ENCODE data around the gene FAM72B. TPM values are rescaled to one million over a fixed set of nuclear protein-coding genes. Genes with fewer than 3 reads are reported as not detected.
"Not testable (repeated sequence)": the region's sequence is repeated elsewhere in the genome, so short reads cannot be mapped to it uniquely, and the experiment has no call there.

FAM72B gene
- polyA plus RNA-seq (2012; ENCODE audit: low read depth, missing spikeins) = 6.7 TPM

DNA sequence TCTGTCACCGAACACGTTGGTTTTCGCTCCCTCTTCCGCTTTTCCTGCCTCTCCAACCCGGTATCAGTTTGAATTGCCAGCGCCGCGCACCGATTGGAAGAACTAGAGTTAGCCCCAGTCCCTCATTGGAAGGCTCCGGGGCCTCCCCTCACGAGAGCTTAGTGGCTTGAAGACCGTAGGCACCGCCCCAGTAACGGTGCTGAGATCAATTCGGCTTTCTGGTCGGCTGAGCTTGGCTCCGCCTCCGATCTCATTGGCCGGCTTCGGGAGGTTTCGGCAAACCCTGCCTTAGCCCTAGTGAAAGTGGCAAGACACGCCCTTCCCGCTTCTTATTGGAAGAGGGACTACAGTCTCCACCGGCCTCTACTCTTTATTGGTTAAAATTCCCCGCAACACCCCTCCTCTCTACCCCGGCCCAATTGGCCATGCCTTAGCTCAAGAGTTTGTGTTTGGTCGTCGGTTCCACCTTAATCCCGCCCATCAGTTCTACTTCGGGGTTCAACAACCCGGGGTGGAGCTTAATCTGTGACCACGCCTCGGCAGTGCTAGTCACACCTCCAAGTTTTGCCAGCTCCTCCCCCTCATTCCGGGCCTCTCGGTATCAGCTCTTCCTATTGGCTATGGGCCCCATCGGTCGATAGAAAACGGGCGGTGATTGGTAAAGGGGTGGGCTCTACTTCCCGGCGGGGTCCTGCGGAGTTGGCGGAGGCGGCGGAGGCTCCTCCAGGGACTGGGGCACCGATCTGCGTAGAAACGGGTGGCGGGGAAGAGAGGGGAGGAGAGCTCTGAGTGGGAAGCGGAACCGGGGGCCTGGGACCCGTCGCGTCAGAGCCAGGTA is at the start of gene FAM72B, which contains the start of gene SRGAP2C:
TSS of gene FAM72B (minus strand) at position 51 of the 838 bp plus-strand sequence. CDS start 851 bp downstream, outside the sequence.
TSS of gene SRGAP2C (plus strand) at position 686 of the 838 bp plus-strand sequence. CDS start 2,472 bp downstream, outside the sequence.
- not testable (repeated sequence) for FAIRE-seq
- peak; percentile 48 for DNase-seq (ENCODE audit: insufficient read length, low spot score)

DNA sequence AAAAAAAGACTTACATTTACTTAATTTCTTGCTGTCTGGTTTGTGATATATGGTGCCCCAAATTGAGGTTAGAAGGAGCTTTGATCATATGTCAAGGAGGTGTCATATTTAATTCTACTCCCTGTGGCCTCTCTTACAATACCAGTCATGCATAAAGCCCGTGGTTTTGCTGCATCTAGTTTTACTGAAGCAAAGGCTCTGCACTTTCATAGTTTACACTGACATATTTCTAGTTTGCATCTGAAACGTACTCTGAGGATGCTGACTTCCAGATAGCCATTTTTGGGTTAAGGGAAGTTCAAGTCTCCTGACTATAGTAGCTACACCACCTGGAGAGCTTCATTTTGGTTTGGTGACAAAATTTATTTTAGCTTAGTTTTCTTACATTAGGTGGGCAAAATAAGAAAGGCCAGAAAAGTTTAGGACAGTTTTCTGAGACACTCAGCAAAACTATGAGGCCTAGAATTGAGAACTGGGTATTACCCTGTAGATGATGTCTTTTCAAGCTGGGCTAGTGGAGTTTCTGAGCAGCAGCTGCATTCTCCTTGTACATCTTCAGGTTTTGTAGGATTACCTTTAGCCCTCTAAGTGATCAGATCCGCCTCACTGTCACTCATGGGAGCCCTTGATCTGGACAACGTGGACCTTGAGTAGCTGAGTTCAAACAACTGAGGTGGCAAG is 48.4 kb upstream of the FAM72B start:
- DNase-seq (ENCODE audit: insufficient read length, low spot score); FAIRE-seq: not testable (repeated sequence)

DNA sequence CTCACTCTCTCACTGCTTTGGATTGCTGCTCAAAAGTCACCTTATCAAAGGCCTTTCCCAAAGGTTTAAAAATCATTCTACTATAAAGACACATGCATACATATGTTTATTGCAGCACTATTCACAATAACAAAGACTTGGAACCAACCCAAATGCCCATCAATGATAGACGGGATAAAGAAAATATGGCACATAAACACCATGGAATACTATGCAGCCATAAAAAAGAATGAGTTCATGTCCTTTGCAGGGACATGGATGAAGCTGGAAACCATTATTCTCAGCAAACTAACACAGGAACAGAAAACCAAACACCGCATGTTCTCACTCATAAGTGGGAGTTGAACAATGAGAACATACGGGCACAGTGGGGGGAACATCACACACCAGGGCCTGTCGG is 46.5 kb upstream of the FAM72B start:
- FAIRE-seq; DNase-seq (ENCODE audit: insufficient read length, low spot score): not testable (repeated sequence)

DNA sequence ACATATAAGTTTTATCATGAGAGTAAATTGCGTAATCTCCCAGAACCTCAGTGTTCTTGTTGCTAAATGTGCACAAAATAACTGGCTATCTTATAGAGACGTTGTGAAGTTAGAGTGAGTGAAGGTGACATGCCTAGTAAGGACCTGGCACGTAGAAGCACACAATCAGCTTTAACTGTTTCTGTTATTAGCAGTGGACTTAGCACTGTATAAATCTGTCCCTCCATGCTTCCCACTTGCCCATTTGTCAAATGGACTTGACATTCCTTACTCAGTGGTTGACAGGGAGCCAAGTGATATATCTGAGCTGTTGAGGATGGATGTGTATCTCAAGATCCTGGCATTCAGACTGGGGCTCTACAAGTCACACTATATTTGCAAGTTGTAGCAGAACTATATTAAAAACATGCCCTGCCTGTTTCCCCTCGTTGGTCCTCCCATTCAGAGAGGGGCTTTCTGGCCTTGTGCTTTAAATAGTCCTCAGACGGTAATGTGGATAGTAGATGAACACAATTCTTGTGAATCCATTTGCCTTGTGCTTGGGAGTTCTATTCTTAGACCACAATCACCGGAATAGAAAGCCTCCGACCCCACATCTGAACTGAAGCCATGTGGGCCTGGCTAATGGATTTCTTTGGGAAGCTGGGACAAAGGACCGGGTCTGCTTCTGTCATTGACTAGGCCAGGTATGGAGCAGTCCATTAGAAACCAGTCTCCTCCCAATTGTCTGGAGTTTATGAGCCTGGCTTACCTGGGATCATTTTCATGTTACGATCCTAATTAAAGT is 43.6 kb upstream of the FAM72B start:
- FAIRE-seq = not testable (repeated sequence)

DNA sequence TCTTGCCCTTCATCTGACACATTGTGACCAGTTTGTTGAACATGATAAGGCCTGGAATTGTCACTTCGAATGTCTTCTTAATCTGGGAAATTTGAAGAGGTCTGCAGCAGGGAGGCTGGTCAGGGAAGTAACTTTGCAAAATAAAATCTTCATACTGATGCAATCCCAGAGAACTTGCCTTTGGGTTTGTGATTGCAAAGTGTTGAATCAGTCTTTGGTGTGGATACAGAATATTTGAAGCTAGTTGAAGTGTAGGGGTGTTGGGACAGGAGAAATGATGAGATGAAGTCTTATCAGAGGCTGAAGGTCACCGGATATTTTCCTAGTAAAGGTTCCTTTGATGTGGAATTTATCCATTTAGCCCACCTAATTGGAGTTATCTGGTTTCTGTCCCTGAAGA is 42.8 kb upstream of the FAM72B start:
- not testable (repeated sequence) for FAIRE-seq; DNase-seq (ENCODE audit: insufficient read length, low spot score)

More for the DNA sequence above, 43.6 kb upstream of the FAM72B start:
- not testable (repeated sequence) for DNase-seq (ENCODE audit: insufficient read length, low spot score)

DNA sequence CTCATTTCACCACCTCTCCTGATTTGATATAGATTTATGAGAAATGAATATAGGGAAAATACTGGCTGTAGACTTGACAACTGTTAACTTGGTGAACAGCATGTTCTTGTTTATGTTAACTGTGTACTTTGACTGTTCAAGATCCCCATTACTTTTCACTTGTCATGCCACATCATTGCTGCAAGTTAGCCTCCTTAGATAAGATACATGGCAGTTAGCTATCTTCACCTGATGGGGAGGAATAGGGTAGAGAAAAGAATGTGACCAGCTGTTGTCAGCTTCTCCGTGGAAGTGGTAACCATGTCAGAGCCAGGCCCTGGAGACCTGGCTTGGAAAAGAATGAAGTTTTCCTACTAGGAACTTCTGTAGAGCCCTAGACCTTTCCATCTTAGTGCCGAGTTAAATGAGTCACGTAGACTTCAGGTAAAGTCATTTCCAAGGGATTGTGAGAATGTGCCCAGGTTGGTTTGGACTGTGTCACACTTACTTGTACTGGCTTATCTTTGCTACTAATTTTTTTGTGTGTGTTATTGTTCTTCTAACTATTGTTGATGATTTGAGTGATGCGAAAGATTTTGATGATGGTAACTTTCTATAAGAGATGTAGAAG is 42.3 kb upstream of the FAM72B start:
- DNase-seq (ENCODE audit: insufficient read length, low spot score); FAIRE-seq: not testable (repeated sequence)

DNA sequence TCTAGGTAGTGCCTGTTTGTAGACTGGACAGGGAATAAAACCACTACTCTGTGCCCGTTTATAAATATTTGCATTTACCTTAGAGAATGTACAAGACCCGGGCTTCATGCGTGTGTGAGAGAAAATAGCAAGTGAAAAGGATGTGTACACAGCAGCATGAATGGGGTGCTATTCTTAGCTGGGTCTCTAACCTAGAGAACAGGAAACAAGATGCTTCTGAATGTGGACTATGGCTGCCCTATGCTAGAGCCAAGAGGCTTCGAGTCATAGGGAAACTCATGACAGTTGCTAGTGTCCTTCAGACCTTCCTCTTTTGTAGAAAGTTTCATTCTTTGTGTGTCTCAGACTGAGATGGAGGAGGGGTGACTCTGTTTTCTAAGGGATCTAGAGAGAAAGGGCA is 40.6 kb upstream of the FAM72B start:
- DNase-seq (ENCODE audit: insufficient read length, low spot score); FAIRE-seq: not testable (repeated sequence)

DNA sequence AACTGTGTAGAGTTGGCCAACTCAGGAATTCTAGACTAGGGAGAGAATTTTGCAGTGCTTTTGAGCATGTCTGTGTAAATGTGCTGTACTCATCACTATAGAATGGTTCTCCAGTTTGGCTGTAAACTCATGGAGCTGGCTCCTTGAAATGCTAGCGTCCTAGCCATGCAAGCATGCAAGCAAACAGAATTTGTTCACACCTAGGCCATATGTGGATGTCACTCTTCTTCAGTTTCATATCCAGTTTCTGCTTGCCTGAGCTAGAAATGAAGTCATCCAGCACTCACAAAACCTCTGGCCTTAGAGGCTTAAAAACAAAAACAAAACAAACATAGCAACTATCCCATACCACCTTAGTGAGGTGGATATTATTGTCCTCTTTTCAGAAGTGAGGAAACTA is 37.6 kb upstream of the FAM72B start:
- FAIRE-seq; DNase-seq (ENCODE audit: insufficient read length, low spot score): not testable (repeated sequence)

DNA sequence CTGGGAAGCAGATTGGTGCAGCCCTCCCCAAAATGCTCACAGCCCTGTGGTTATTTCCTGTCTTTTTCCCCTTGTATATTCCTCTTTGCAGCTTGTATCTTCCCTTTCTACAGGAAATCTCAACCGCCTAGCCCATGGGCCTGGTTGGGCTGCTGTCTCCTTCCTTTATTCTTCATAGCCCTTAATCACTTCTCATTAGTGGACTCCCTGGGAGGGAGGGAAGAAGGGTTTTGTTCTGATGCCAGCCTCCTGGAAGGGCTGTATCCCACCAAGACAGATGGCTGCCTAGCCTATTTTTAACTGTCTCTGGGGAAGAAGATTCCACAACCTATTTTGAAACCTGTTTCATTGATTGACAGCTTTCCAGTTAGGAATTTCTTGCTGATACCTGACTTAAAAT is 32.5 kb upstream of the FAM72B start:
- DNase-seq (ENCODE audit: insufficient read length, low spot score); FAIRE-seq: not testable (repeated sequence)

DNA sequence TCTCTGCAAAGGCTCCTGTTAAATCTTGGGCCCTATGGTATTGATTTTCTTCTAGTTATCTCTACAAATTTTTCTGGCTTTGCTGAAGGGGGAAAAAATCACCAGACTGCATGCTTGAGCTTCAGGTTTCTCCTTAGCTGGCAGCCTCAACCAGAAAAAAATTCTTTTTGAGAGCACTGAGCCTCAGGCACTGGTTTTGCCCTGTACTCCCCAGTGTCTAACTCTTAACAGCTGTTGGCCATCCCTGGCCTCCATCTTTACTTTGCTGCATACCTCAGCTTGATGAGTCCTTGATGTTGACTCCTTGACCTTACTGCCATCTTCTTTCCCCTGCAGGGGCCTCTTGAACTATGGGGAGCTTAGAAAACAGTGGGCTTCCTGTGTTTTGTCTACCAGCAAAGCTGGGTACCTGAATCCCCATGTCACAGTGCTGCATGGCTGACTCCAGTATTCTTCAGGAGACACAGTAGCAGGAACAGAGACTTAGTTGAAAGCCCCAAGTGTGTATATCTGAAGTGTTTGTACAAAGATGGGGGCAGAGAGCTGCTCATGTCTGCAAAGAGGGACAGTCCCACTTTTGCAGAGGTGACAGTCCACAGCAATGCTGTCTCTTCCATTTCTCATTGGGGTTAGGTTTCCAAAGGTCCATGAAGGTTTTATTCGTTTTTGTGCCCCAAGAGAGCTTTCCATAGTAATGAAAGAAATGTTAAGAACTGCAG is 31.7 kb upstream of the FAM72B start:
- FAIRE-seq; DNase-seq (ENCODE audit: insufficient read length, low spot score): not testable (repeated sequence)

DNA sequence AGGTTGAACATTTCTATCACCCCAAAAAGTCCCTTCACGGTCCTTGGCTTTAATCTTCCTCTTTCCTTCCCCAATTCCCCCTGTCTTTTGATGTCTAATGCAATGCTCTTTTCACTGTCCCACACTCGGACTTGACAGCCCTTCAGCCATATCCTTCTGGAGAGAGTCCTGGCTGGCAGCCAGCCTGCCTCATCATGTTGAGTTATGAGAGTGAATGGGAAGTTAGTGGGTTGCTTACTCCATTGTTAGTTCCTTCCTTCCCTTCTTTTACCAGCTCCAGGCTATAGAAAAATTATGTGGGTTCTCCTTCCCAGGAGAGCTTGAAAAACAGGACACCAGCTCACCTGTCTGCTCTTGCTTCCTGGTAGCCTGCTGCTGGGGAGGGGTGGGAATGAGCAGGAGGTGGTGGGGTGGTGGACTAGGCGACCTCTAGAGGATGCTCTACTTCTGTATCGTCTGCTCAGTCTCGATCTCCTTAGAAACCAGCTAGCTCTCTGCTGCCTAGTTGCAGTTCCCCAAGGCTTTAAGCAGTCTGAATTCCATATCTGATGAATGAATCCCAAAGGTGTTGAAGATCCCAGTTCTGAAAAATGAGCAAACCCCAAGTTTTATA is 30.5 kb upstream of the FAM72B start:
- FAIRE-seq; DNase-seq (ENCODE audit: insufficient read length, low spot score): not testable (repeated sequence)

DNA sequence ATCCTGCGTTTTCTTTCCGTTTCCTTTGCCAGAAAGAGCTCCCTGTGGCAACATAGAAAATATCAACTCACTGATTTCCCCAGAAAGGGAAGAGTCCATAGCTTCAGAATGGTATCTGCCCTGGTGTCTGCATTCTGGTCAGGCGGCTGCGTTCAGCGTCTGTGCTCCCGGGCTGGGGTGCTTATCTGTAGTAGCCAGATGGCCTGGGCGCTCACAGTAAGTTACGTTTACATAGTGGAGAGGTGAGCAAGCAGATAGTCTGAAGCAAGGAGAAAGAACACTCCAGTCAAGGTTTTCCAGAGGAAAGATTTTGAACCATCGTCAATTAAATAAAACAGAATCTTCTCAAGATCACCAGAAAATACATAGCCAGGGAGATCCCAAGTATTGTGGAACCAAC is 29.4 kb upstream of the FAM72B start:
- FAIRE-seq = not testable (repeated sequence)

DNA sequence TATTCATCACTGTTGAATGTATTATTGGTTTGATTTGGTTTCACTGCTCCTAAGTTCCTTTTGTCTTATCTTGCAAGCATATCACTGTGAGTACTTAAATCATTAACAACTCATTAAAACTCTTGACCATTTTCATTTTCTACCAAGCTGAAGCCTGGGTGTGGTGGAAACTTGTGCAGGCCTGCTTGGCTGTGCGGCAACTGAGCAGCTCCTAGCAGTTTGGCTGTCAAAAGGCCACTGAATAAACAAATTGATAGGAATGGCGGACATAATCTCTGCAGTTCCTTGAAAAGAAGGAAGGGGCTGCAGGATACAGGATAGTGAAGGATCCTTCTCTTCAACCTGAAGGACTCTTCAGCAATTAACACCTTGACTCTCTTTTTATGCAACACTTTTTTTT is 26.6 kb upstream of the FAM72B start:
- not testable (repeated sequence) for FAIRE-seq; DNase-seq (ENCODE audit: insufficient read length, low spot score)

More for the DNA sequence above, 29.4 kb upstream of the FAM72B start:
- not testable (repeated sequence) for DNase-seq (ENCODE audit: insufficient read length, low spot score)

DNA sequence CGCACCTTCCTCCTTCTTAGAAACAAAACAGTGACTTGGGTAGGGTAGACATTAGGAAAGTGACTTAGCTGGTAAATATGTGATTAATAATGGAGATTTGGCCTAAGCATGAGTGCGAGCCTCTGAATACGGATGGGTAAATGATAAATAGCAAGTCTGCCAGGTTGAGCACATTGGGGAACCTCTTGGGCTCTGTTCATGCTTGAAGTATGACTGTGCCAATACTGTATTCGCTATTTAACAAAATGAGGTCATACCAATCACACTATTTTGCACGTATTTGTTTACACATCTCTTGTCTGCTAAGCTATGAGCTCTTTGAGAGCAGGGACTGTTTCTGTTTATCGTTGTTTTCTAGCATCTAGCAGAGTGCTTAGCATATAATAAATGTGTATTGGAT is 24.2 kb upstream of the FAM72B start:
- not testable (repeated sequence) for FAIRE-seq; DNase-seq (ENCODE audit: insufficient read length, low spot score)

DNA sequence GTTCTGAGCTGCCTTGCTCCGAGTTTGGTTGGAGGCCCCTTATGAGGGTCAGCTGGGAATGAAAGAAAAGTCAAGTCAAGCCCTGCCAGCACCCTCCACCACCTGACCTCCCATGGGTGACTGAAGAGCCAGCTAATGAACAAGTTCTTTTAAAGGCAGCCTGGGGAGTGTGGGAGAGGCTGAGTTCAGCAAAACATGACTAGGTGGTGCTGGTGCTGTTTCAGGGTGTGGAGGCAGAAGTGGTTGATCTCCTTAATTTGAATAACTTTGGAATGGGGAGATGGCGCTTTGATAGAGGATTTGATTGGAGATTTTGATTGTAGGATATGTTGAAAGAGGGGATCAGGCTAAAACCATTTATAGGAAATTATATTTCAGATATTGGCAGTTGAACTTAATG is 23.2 kb upstream of the FAM72B start:
- not testable (repeated sequence) for DNase-seq (ENCODE audit: insufficient read length, low spot score); FAIRE-seq

DNA sequence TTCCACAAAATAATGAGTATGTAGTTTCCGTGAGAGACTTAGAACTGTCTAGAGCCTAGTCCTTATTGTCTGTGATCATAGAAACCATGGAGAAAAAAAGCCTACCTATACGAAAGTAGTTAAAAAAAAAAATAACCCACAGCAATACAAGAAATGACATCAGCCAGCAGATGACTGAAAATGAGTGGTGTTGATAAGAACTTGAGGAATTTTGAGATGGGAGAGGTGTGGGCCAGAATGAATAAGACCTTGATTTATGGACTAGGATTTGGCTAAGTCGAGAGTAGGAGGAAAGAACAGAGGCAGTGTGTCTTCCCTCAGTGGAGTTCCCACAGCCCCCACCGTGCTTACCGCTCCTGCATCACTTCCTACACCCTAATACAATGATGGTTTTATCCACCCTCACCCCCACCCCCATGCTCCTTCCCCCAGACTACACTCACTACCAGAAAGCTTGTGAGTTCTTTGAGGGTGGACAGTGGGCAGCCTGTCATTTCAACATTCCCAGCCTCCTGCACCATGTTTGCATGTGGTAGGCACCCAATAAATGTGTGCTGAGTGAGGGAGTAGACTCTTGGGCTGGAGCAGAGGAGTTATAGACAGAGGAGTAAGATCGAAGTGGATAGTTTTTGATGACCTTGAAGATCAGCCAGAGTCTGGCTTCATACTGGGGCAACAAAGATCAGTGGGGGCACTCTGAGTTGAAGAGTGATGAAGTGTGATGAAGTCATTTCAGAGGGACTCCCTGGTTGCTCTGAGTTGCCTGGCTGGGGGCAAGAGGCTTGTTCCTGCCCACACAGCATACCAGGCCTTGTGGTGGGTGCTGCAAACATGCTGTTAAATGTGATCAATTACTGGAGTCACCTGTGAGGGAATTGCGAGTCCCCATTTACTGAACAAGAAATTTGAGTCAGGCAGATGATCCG is 21.9 kb upstream of the FAM72B start:
- not testable (repeated sequence) for DNase-seq (ENCODE audit: insufficient read length, low spot score); FAIRE-seq

DNA sequence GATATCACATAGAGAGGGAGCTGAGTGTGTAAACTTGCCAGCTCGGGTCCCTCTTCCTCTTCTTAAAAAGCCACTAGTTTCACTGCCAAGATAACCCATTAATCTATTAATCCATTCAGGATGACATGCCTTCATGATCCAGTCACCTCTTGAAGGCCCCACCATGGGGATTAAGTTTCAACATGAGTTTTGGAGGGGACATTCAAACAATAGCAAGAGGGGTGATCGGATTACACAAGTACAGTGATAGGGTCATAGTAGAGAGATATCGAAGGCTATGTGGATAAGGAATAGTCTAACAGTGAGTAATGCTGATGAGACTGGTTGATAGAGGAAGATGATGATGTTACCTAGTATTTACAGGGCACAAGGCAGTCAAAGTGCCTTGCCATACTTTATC is 18.8 kb upstream of the FAM72B start:
- not testable (repeated sequence) for FAIRE-seq; DNase-seq (ENCODE audit: insufficient read length, low spot score)
